Gastrocnemius medialis (tissue), 4 donors: ENCODE data around the gene CX3CL1. TPM values are rescaled to one million over a fixed set of nuclear protein-coding genes. Genes with fewer than 3 reads are reported as not detected.
"Not testable (repeated sequence)": the region's sequence is repeated elsewhere in the genome, so short reads cannot be mapped to it uniquely, and the experiment has no call there.

ENCODE experiments used
- ATAC-seq, 2 donors: fragments of 150-250 bp; one replicate each; pipeline ENCODE4 v1.9.1; 2016
- DNase-seq, 2 donors: peaks; one replicate each; pipeline ENCODE4 v3.0.0-alpha.2; 2019
- H3K27ac ChIP-seq, 4 donors: fragments of 200-600 bp; sonication (generic); 1 replicate in 1 of 4; 2 replicates in 3 of 4; pipeline ENCODE4 v1.5.1; 2016 to 2018; ENCODE audit warnings: mild to moderate bottlenecking in 2 of 4, moderate library complexity in 1 of 4
- H3K27me3 ChIP-seq, 3 donors: fragments of 200-600 bp; sonication (generic) in 2 of 3; 1 replicate in 1 of 3; 2 replicates in 2 of 3; pipeline versions ENCODE4 v1.5.1 to v1.6.0; 2016 to 2019; ENCODE audit warnings: mild to moderate bottlenecking in 1 of 3, moderate library complexity in 1 of 3
- H3K36me3 ChIP-seq, 2 donors: fragments of 200-600 bp; sonication (generic) in 1 of 2; one replicate each; pipeline ENCODE4 v1.5.1; 2017 to 2018
- H3K4me1 ChIP-seq, 2 donors: fragments of 200-600 bp; sonication (generic) in 1 of 2; one replicate each; pipeline ENCODE4 v1.5.1; 2016 to 2017; ENCODE audit warnings: mild to moderate bottlenecking in 2 of 2
- H3K4me3 ChIP-seq, 4 donors: fragments of 200-600 bp; sonication (generic) in 3 of 4; 1 replicate in 1 of 4; 2 replicates in 3 of 4; pipeline ENCODE4 v1.5.1; 2016 to 2019; ENCODE audit warnings: mild to moderate bottlenecking in 2 of 4
- H3K9me3 ChIP-seq, 3 donors: fragments of 200-600 bp; sonication (generic) in 2 of 3; 1 replicate in 1 of 3; 2 replicates in 2 of 3; pipeline ENCODE4 v1.5.1; 2016 to 2019
- POLR2A ChIP-seq, 2 donors: fragments of 450-650 bp; IDR thresholded peaks; one replicate each; pipeline ENCODE4 v1.6.1; 2017; ENCODE audit warnings: antibody characterized with exemption in 2 of 2, mild to moderate bottlenecking in 2 of 2, moderate library complexity in 2 of 2
- in situ Hi-C, 4 donors: fragments of 200-750 bp; cut with MboI; loops; one replicate each; pipeline versions ENCODE4 v1.15.0 to v1.8.0; 2017; ENCODE audit warnings: low sequenced_read_pairs in 4 of 4
- intact Hi-C: fragments of 100-400 bp; cut with DNase I; formaldehyde crosslinking; loops from one replicate; pipeline ENCODE4 v1.15.1; 2023; ENCODE audit warnings: low total_unique reads
- total RNA-seq, 4 donors: library from RNA; depleted of rRNA; stranded (reverse); fragments of >200 nt; gene quantifications; one replicate each; pipeline versions ENCODE4 v1.1.0 to v1.2.3, GENCODE V29; 2016
- TF ChIP-seq, protein P1 (sequence below), 5 experiments: fragments of 450-650 bp in 3 of 5; fragments of 200-600 bp in 2 of 5; sonication (generic) in 2 of 5; IDR thresholded peaks in 4 of 5; conservative IDR thresholded peaks in 1 of 5; 1 replicate in 4 of 5; 2 replicates in 1 of 5; pipeline ENCODE4 v1.5.1; 2016 to 2019; ENCODE audit warnings: antibody characterized with exemption in 5 of 5, mild to moderate bottlenecking in 3 of 5, moderate library complexity in 3 of 5

Gene CX3CL1
- total RNA-seq, 4 donors from 2014 or later, result 2.2 to 15.7 (median 6.7) TPM

DNA sequence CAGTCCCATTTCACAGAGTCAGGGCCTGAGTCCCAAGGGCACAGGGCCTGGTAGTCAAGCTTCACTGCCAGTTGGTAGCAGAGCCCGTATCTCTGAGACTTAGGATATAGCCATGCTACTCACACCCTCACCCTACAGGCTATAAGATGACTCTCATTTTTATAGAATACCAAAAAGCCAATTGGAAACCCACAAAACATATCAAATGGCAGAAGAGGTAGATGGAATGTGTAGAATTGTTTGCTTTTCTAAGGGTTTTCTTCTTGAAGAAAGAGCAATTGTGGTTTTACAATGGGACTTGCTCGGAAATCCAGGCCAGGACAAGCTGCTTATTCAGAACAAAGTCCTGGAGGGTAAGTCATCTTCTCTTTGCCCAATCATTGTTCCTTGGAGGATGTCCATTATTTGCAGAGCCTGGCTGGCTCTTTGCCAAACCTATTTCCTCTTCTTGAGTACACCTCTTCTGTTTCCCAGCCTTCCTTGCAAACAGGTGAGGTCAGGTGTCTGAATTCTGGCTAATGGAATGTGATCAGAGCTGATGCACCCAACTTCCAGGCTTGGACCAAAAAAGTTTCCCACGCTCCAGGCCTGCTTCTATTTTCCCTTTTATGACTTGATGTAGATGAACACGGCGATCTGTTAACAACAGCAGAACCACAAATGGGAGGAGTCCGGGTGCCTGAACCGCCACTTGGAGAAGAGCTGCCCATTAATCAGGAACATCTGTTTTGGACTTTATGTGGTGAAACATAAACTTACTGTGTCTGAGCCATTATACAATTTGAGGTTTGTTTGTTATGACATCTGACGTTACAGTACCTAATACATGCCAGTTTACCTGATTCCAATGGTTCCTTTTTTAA lies 30.6 kb upstream of the CX3CL1 start:
- no peak overlapping the region for H3K27ac ChIP-seq
- no peak for DNase-seq
- no peaks in the 10 kb centered on the region for H3K4me1 ChIP-seq
- no peak overlapping the region for H3K4me3 ChIP-seq
- H3K9me3 ChIP-seq, result no peaks in the 10 kb centered on the region
- H3K27me3 ChIP-seq, result no peaks in the 10 kb centered on the region
- no peak for ATAC-seq
- no peaks in the 10 kb centered on the region for H3K36me3 ChIP-seq
- no peak for TF ChIP-seq POLR2A (IDR thresholded peaks at IDR 0.05)
- TF ChIP-seq, protein P1, sequence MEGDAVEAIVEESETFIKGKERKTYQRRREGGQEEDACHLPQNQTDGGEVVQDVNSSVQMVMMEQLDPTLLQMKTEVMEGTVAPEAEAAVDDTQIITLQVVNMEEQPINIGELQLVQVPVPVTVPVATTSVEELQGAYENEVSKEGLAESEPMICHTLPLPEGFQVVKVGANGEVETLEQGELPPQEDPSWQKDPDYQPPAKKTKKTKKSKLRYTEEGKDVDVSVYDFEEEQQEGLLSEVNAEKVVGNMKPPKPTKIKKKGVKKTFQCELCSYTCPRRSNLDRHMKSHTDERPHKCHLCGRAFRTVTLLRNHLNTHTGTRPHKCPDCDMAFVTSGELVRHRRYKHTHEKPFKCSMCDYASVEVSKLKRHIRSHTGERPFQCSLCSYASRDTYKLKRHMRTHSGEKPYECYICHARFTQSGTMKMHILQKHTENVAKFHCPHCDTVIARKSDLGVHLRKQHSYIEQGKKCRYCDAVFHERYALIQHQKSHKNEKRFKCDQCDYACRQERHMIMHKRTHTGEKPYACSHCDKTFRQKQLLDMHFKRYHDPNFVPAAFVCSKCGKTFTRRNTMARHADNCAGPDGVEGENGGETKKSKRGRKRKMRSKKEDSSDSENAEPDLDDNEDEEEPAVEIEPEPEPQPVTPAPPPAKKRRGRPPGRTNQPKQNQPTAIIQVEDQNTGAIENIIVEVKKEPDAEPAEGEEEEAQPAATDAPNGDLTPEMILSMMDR (IDR thresholded peaks at IDR 0.05 in 4 of 5, conservative IDR thresholded peaks at IDR 0.05 in 1 of 5), result no peak
- intact Hi-C loops (no loop called here), in situ Hi-C loops (no loop called here)

DNA sequence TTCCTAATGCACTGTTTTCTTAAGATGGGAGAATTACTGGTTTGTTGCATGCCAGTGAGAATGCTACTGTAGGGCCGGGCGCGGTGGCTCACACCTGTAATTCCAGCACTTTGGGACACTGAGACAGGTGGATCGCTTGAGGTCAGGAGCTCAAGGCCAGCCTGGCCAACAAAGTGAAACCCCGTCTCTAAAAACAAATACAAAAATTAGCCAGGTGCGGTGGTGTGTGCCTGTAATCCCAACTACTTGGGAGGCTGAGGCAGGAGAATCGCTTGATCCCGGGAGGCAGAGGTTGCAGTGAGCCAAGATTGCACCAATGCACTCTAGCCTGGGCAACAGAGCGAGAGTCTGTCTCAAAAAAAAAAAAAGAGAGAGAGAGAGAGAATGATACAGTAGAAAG lies 29.7 kb upstream of the CX3CL1 start:
- H3K4me1 ChIP-seq, DNase-seq, ATAC-seq, H3K27ac ChIP-seq, H3K9me3 ChIP-seq, H3K36me3 ChIP-seq, in situ Hi-C loops, intact Hi-C loops, H3K4me3 ChIP-seq, H3K27me3 ChIP-seq: not testable (repeated sequence)

DNA sequence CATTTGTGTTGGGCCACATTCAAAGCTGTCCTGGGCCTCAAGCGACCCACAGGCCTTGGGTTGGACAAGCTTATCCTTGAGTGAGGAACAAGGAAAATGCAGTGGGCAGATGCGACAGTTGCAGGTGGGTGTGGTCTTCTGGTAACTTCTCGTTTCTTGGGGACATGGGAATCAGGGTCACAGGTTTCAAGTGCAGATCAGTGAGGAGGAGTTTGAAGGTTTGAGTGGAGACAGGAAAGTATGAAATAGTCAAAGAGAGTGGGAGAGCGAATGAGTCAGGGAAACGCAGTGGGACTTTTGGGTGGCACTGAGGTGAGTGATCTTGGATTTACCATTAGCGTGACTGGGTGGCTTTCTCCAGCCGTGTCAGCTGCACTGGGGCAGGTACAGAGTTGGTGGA lies 29.1 kb upstream of the CX3CL1 start:
- in situ Hi-C loops, result no loop called here
- H3K27ac ChIP-seq, result no peak overlapping the region
- no peaks in the 10 kb centered on the region for H3K27me3 ChIP-seq
- no peaks in the 10 kb centered on the region for H3K36me3 ChIP-seq
- TF ChIP-seq, protein P1 (IDR thresholded peaks at IDR 0.05 in 4 of 5, conservative IDR thresholded peaks at IDR 0.05 in 1 of 5), result no peak
- no peak for TF ChIP-seq POLR2A (IDR thresholded peaks at IDR 0.05)
- intact Hi-C loops, result no loop called here
- H3K4me1 ChIP-seq, result no peaks in the 10 kb centered on the region
- DNase-seq, result no peak
- no peak overlapping the region for H3K4me3 ChIP-seq
- no peaks in the 10 kb centered on the region for H3K9me3 ChIP-seq
- ATAC-seq, result no peak

DNA sequence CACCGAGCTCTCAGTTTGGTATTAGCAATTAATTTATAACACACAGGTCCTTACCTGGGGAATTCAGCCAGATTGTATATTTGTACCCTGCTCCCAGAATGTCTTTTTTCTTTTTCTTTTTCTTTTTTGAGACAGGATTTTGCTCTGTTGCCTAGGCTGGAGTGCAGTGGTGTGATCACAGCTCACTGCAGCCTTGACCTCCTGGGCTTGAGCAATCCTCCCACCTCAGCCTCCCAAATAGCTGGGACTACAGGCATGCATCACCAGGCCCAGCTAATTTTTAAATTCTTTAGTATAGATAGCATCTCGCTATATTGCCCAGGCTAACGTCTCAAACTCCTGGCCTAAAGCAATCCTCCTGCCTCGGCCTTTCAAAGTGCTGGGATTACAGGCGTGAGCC lies 28.2 kb upstream of the CX3CL1 start:
- DNase-seq, in situ Hi-C loops, H3K27me3 ChIP-seq: not testable (repeated sequence)

DNA sequence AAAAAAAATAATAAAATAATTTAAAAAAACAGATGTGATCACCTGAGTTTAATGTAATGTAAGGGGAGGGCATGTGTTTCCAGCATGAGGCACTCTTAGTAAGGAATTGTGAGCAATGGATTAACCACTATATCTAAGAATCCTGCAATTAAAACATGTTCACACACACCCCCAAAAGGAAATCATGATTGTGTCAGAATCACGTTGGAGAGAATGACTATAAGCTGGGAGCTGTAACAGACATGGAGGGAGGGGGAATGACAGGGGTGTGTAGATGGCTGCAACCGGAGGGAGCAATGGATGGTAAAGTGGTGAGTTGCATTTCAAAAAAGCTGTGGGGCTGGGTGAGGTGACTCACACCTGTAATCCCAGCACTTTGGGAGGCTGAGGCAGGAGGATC lies 27.3 kb upstream of the CX3CL1 start:
- H3K4me1 ChIP-seq, result no peaks in the 10 kb centered on the region
- ATAC-seq (no peak), DNase-seq (no peak)
- TF ChIP-seq, protein P1 (IDR thresholded peaks at IDR 0.05 in 4 of 5, conservative IDR thresholded peaks at IDR 0.05 in 1 of 5), result no peak
- no peak for TF ChIP-seq POLR2A (IDR thresholded peaks at IDR 0.05)
- H3K27me3 ChIP-seq, result no peaks in the 10 kb centered on the region
- no peak overlapping the region for H3K27ac ChIP-seq
- intact Hi-C loops, result no loop called here
- in situ Hi-C loops, result no loop called here
- H3K36me3 ChIP-seq, result no peaks in the 10 kb centered on the region
- H3K9me3 ChIP-seq, result no peaks in the 10 kb centered on the region
- no peak overlapping the region for H3K4me3 ChIP-seq

More for the DNA sequence above, 28.2 kb upstream of the CX3CL1 start:
- H3K4me3 ChIP-seq, H3K27ac ChIP-seq, H3K36me3 ChIP-seq, H3K4me1 ChIP-seq, intact Hi-C loops, ATAC-seq, H3K9me3 ChIP-seq: not testable (repeated sequence)
